Measurements from ENCODE around the gene SYAP1.

- TF ChIP-seq CTCF (IDR thresholded peaks at IDR 0.05) (no peak), POLR2A (IDR thresholded peaks at IDR 0.05) (no peak)
These were observed 533 bp upstream of the SYAP1 start for GRCh38 chrX:16718824-16719333.
